NCI-H1048 (cell line): ENCODE measurements around the gene DNAJC15.
"Not testable (repeated sequence)": the region's sequence is repeated elsewhere in the genome, so short reads cannot be mapped to it uniquely, and the experiment has no call there.

Experiments used
- DNase-seq: peaks from one replicate; lab custom pipeline; 2025; lab: John Stamatoyannopoulos, UW

The DNAJC15 gene

DNA sequence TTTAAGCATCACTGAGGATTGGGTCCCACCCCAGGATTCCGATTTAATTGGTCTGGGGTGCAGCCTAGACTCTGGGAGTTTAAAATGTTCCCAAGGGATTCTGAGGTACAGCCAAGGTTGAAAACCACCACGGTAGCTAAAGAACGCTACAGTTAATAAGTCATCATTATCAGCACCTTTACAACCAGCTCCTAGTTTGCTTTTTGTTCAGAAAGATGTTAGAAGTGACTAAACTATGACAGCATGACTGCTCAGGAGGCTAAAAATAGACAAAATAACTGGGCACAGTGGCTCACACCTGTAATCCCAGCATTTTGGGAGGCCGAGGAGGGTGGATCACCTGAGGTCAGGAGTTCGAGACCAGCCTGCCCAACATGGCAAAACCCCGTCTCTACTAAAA is 19.7 kb upstream of the DNAJC15 start:
- no peak for DNase-seq

DNA sequence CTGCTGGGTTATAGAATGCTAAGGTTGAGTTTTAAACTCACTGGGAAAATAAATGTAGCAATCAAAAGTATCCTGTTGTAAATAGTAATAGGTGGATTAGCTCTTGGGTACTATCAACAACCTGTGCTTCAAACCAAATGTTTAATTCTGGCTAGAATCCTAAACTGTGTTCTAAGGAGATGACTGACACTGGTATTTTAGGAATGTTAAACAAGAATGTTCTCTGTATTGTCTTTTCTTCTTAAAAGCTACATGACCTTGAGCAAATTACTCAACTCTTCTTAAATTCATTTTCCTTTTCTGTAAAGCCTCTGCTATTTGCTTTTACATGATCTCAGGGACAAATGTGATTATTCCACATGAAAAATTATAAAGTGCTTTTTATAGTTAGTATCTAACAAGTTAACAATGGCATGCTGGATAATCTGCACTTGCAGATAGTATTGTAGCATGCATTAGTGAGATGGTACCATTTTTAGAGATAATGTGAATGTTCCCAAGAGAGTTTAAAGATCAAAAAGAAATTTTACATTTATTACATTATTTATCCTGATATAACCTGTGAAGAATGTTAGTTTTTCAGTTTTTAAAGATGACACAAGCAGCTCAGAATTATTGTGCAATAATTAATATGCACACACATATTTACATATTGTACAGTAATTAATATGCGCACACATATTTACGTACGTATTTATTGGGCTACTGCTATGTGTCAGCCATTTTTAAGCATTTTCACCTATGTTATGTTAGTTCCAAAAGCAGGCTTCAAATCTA is 17.7 kb upstream of the DNAJC15 start:
- DNase-seq, result no peak

DNA sequence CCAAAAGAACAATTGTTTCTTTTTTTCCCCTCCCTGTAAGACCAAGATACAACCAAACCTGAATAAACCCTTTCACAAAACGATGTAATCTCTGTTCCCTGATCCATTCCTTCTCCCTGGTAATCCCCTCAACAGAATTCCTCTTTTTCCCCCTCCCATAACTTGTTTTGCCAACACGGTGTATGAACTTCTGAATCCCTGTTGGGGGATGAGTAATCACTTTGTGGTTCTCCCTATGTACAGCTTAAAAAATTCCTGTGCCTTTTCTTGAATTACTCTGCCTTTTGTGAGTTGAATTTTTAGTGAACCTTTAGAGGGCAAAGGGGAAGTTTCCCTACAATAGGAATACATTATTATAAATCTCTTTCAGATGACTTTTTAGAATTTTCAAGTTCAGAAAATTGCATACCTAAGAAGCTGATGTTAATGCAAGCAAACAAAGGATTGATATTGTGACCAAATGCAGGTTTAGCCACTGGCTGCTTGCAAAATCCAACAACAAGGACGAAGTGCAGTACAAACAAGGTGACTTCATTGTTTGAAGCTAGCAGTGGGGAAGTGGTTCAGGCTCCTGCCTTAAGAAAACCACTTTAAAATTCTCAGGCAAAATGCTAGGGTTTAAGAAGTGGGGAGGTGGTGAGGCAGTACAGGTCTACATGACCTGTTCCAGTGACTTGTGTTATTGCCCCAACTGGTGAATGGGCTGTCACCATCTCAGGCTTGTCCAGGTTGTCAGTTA is 16.3 kb upstream of the DNAJC15 start:
- no peak for DNase-seq

DNA sequence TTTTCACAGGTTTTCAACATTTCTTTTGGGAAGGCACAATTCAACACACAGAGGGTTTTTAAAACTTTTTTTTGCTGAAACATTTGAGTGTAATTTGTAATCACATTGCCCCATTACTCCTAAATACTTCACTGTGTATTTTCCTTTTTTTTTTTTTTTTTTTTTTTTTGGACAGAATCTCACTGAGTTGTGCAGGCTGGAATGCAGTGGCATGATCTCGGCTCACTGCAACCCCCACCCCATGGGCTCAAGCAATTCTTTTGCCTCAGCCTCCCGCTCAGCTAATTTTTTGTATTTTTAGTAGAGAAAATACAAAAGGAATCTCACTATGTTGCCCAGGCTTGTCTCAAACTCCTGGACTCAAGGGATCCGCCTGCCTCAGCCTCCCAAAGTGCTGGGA is 14.8 kb upstream of the DNAJC15 start:
- no peak for DNase-seq

DNA sequence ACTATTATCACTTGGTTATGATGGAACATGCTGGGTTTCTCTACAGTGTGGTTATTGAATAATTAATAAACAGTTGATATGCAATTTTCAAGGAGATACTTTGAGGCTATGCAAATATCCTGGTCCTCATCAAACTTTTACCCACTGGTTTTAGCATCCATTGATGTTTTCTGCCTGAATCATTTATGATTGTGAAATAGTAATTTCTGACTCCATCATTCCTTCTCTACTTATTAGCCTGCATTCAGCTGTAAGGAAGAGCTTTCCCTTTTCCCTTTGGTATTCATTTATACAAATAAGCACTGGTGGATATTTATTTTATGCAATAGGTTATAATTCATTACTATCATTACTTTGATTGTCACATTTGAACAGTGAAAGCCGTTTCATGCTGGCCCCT is 13.9 kb upstream of the DNAJC15 start:
- DNase-seq, result no peak

DNA sequence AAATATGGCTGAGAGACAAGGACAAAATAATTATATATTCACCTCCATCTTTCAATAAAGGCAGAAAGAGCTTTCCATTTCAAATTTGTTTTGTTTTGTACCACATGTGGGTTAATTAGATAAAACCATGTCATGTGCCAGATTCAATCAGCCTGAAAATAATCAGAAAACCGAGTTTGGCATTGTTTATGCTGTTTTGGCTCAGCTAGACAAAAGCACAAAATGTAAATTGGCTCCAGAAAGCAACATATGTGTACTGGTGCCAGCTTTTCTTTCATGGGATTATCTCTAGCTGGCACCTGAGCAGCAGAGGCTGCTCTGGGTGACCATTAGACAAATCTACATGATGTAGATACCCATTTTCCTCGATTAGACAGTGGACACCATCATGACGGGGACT is 9.2 kb upstream of the DNAJC15 start:
- DNase-seq, result no peak

DNA sequence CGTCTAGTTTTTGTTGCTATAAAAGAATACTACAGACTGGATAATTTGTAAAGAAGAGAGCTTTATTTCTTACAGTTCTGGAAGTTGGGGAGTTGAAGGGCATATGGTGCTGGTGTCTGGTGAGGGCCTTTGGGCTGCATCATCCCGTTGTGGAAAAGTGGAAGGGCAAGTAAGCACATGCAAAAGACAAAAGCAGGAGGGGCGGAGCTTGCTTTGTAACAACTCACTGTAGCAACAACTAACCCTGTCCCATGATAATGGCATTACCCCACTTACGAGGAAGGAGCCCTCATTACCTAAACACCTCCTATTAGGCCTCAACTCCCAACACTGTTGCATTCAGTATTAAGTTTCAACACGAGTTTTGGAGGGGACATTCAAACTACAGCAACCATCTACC is 7.2 kb upstream of the DNAJC15 start:
- DNase-seq, result no peak

DNA sequence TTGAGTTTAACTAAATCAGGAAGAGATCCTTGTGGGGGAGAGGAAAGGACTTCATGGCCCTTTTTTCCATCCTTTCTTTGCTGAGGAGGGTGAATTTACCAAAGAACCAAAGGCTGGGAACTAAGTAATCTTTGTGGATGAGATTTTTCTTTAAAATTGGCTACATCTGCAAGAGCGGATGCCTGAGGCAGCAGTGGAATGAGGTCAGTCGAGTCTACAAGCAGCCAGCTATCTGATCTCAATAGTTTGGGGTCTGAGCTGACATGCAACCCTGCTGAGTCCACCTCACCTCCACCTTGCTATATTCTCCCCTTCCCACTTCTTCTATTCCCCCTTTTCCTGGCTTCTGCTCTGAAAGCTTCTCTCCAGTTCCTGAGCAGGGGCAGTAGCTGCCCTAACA is 3.6 kb upstream of the DNAJC15 start:
- DNase-seq, result no peak

DNA sequence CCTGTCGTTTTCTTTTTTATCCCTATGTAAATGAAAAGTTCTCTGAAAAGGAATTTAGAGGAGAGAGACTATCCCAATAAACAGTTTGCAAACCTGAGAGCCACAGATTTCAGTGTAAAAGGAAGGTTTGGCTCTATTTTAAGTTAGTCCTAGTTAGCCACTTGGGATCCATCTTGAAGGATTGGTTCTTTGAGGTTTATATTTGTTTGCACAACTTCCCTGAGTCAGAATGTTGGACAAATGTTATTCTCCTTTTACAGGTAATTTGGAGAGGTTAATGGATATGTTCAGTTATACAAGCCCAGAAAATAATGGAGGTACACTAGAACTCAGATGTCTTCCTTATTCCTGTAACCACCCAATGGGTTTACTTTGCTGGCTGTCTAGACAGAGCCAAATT is 2.6 kb upstream of the DNAJC15 start:
- no peak for DNase-seq

DNA sequence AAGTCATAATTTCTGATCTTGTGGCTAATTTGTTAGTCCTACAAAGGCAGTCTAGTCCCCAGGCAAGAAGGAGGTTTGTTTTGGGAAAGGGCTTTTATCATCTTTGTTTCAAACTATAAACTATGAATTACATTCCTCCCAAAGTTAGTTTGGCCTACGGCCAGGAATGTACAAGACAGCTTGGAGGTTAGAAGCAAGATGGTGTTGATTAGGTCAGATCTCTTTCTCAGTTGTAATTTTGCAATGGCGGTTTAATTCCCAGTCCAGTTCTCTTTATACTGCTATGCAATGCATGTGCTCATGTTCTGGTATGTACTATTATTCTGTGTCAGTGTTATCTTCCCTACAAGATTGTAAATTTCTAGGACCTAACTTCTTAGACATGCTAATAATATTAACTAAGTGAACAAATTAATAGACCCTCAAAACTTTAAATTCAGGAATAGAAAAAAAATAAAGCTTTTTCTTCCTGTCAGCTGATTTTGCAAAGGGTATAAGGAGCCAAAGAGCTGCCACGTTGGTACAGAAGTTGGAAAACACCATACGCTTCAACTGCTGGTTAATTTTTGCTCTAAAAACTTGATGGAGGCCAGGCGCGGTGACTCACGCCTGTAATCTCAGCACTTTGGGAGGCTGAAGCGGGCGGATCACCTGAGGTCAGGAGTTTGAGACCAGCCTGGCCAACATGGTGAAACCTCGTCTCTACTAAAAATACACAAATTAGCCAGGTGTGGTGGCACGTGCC is 1.3 kb upstream of the DNAJC15 start:
- DNase-seq, result no peak

DNA sequence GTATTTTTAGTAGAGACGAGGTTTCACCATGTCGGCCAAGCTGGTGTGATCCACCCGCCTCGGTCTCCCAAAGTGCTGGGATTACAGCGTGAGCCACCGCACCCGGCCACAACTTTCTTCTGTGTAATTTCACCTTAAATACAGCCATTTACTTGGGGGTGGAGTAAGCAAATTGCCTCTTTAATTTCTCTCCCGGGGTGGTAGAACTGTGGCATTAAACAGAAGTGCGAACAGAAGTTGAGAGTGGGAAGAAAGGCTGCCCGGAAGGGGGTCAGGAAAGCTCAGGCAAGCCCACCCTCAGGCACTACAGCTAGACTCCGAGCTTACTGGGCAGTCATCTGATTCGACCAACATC is 475 bp upstream of the DNAJC15 start:
- DNase-seq, result no peak

DNA sequence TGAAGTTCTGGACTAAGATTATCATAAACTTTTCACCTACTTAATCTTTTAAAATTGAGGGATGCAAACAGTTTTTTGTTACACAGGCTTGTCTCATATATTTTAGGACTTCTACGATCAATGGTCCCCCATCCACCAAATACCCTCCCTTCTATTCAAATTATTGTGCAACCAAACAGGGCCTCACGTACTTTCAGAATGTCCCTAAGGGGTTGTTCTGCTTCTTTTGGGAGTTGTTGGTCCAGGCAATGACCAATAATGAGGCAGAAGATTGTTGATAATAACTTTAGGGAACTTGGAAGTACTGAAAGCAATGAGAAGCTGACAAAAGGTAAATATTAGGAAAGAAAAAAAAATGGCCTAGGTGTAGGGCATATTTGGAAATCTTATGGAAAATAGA is 2.9 kb downstream of the DNAJC15 start:
- no peak for DNase-seq

DNA sequence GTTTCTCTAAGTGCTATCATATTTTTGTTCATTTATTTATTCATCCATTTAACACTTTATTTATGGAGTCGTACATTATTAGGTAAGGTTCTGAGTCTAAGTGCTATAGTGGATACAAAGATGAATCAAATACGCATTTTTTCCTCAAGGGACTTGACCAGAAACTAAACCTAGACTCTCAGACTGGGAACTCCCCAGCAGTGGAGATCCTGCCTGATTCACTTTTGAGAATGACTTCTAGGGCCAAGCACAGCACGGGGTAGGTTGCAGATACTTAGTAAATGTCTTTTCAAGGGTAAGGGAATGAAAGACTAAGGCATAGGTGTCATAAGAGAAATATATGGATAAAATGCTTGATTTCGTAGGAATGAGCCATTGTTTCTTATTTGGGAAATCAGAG is 7.2 kb downstream of the DNAJC15 start:
- DNase-seq, result no peak

DNA sequence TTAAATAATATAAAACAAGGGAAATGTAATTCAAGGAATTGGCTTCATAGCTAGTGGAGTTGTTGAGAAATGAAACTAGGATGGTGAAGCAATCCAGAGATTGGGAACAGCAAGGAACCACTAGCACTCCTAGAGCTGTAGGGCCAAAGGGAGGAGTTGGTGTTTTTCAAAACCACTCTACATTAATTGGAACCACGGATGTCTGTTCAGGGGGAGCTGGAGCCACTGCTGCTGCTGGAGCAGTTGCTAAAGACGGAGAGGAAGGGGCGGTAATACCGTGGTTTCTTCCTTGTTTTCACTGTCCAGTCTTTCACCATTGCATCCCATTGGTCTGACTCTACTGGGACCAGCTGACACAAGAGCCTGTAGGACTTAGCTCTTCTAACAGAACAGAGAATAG is 8.5 kb downstream of the DNAJC15 start:
- no peak for DNase-seq

DNA sequence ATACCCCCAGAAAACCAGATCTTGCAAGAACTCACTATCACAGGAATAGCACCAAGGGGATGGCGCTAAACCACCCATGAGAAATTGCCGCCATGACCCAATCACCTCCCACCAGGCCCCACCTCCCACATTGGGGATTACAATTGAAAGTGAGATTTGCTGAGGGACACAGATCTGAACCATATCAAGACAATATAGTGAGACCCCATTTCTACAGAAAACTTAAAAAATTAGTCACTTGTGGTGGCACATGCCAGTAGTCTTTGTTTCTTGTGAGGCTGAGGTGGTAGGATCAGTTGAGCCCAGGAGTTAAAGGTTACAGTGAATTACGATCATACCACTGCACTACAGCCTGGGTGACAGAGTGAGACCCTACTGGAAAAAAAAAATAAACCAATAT is 9.7 kb downstream of the DNAJC15 start:
- no peak for DNase-seq

DNA sequence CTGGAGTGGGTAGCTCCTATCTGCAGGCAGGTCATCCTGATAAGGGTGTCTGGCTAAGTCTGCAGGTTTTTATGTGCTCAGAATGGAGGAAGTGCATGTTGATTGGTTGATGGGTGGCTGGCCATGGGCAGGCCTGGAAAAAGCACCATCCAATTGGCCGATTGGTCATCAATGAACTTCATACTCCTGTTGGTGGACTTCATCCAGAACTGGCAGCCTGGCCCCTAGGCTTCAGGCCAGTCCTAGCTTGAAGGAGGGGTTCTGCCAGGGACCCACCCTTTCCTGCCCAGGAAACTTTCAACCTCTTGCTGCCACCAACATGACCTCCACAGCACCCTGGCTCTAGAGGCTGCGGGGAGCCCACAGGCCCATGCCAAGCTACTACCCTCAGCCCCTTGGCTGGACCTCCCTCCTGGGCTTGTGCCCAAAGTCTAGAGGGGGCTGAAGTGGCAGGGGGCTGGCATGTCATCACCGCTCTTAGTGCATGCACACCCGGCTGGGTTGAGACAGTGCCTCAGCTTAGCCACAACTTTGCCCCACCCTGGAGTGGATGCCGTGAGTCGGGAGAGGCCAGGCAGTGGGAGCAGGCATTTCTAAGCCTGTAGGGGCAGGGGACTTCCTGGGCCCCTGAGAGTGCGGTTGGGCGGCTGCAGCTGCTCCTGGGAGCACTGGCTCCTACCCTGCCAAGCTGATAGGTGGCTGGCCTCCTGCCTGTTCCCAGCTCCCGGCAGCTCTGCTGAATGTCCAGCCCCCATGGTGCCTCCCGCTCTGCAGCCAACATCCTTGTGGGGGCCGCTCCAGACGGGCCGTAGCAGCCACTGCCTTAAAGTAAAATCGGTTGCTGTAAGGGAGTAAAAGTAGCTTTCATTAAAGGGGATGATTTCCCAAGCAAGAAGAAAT is 13.2 kb downstream of the DNAJC15 start:
- DNase-seq, result no peak

DNA sequence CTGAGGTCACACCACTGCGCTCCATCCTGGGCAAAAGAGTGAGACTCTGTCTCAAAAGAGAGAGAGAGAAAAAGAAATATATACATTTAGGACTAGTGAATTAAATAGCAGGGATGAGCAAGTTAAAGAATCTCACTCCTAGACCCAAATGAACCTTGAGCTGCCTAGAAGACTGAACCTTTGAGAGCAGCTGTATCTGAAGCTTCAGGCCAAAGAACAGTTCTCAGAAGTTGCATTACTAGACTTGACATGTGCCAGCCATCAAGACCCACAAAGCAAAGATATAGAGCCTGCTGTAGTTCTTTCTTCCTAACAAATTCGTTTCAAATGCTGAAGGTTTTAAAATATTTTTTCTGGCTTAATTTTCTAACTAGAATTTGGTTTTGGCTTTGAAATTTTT is 16.6 kb downstream of the DNAJC15 start:
- DNase-seq, result no peak

DNA sequence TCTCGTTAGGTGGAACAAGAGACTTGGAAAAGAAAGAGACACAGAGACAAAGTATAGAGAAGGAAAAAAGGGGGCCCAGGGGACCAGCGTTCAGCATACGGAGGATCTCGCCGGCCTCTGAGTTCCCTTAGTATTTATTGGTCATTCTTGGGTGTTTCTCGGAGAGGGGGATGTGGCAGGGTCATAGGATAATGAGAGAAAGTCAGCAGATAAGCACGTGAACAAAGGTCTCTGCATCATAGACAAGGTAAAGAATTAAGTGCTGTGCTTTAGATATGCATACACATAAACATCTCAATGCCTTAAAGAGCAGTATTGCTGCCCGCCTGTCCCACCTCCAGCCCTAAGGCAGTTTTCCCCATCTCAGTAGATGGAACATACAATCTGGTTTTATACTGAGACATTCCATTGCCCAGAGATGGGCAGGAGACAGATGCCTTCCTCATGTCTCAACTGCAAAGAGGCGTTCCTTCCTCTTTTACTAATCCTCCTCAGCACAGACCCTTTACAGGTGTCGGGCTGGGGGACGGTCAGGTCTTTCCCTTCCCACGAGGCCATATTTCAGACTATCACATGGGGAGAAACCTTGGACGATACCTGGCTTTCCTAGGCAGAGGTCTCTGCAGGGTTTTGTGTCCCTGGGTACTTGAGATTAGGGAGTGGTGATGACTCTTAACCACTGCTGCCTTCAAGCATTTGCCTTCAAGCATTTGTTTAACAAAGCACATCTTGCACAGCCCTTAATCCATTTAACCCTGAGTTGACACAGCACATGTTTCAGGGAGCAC is 17.4 kb downstream of the DNAJC15 start:
- not testable (repeated sequence) for DNase-seq

DNA sequence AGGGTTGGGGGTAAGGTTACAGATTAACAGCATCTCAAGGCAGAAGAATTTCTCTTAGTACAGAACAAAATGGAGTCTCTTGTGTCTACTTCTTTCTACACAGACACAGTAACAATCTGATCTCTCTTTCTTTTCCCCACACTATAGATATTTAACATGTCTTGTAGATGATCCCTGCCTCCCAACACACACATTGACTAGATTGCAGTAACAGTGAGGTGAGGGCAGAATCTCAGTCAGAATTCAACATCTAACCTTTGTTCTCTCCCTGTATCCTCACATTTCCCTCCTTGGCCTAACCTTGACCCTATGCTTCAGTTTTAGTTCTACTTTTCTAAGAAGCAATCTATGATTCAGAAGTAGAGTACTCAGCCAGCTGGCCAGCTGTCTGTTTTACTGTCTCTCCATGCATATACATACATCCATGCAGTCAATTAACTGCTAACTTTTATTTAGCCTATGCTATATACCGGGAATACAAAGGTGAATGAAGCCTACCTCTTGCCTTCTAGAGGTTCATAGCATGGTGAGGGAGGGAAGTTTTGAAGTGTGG is 18.1 kb downstream of the DNAJC15 start:
- DNase-seq, result no peak

DNA sequence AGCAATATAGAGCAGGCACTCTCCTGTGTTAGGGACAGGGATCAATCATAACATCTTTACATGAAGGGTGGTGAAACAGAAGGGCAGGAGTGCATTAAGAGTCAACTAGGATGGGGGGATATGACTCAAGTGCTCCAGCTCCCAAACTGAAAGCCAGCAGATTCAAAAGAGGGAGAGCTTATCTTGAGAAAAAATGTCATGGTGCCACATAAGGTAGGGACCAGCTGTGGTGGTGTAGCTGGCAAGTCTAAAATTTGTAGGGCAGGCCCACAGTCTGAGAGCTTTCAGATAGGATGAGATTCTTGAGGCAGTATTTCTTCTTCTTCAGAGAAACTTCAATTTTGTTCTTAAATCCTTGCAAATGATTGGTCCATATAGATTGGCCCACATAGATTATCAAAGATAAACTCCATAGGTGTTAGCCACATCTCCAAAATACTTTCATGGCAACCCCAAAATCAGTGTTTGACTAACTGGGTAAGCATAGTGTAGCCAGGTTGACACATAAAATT is 19.1 kb downstream of the DNAJC15 start:
- no peak for DNase-seq
